Left ventricle myocardium superior (tissue), 1 donor: ENCODE data around the gene LHX4. TPM values are rescaled to one million over a fixed set of nuclear protein-coding genes. Genes with fewer than 3 reads are reported as not detected.

Experiments
- ATAC-seq: fragments of 200-7000 bp; cut with Tn5 transposase; one replicate; pipeline ENCODE4 v1.9.1; 2020; ENCODE audit warnings: mild to moderate bottlenecking, moderate library complexity
- DNase-seq: peaks from one replicate; pipeline ENCODE4 v3.0.0-alpha.2; 2020
- intact Hi-C: fragments of 100-400 bp; cut with micrococcal nuclease; formaldehyde crosslinking; loops from one replicate; pipeline ENCODE4 v1.11.0; 2022
- total RNA-seq: library from RNA; stranded (reverse); fragmentation: NEBNext Ultra II Directional; extraction: Animal tissue kit (Norgen Biotek cat#: 25700); gene quantifications from one replicate; pipeline ENCODE4 v1.2.1, GENCODE V29; 2021
- donor health status: DM: no; HTN: yes; CAD: no; lungs with severe emphysema.

LHX4 gene
- total RNA-seq, 1 donor from 2014 or later, result not detected

GRCh38 chr1:180252638-180253536, 22.8 kb downstream of the LHX4 start:
- DNase-seq, result peak; percentile 82
- peak; percentile 66 for ATAC-seq
- intact Hi-C loops, result loop anchor here (5.0 kb wide), 1 partner anchor 224 kb away; no protein-coding TSS in a partner anchor

DNA sequence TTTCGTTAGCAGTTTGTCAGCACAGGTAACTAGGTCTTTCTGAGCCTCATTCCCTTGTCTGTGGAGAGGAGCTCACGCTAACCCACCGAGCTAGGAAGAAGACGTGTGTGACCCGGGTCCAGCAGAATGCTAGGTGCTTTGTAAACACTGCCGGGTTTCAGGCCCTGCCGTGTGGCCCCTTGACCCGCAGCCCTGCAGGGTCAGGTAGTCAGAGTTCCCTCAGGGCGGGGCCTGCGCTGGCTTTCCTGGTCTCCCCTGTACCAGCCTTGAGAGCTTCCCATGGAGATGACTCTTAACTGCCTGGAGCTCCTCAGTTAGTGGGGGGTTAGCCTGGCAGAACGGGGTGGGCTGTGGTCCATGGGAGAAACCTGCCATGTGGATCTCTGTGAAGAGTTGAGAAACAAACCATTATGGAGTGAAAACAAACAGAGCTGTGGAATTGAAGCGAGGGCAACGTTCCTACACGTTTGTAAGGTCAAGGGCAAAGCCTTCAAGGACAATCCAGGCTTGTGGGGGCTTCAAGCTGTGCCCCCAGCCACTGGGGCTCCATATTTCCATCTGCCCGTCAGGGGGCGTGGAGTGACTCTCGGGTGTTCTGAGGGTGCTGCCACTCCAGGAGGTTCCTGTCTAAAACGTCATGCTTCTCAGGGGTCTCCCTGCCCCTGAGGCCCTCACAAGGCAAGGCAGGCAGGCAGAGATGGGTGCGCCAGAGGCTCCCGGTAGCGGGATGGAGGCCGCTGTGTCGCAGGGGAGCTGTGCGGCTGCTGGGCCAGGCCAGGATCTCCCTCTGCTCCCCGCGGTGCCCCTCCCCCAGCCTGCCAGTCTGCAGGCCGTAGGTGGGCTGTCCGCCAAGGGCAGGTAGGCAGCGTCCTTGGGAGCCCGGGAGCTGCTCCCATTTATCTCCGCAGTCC, 23.8 kb downstream of the LHX4 start:
- DNase-seq, result no peak
- no peak for ATAC-seq
- intact Hi-C loops, result loop anchor here (5.0 kb wide), 1 partner anchor 223 kb away; no protein-coding TSS in a partner anchor

DNA sequence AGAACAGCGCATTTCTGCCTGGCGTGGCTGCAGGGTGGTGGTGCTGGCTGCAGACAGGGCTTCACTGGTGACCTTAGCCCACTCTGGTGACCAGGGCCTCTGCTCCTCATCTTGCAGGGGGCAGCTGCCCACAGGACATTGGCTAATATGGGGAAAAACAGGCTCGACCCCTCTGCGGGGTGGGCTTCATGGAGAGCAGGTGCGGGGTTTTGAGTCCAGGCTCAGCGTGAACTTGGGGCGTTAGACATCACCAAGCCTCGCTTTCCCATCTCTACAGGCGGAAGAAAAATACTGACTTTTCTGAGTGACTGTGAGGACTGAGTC, 24.4 kb downstream of the LHX4 start:
- intact Hi-C loops, result loop anchor here (5.0 kb wide), 1 partner anchor 223 kb away; no protein-coding TSS in a partner anchor
- DNase-seq (no peak), ATAC-seq (no peak)

DNA sequence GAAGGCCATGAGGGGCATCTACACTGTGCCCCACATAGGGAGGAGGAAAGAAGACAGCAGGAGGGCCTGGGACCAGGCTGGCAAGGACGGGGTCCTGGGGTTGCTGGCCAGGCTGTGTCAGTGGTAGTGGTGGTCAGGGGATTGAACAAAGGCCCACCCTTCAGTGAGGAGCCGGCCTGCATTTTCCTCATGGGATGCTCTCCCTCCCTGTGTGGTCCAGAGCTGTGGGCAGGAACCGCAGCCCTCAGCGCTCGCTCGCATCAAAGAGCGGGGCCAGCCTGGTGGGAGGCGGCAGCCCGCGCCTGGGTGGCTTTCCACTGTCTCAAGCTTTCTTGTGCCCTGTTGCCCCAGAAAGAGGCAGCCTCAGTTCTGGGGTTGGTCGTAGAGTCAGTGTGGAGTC, 24.8 kb downstream of the LHX4 start:
- DNase-seq (no peak), ATAC-seq (no peak)
- intact Hi-C loops, result loop anchor here (5.0 kb wide), 1 partner anchor 222 kb away; no protein-coding TSS in a partner anchor

DNA sequence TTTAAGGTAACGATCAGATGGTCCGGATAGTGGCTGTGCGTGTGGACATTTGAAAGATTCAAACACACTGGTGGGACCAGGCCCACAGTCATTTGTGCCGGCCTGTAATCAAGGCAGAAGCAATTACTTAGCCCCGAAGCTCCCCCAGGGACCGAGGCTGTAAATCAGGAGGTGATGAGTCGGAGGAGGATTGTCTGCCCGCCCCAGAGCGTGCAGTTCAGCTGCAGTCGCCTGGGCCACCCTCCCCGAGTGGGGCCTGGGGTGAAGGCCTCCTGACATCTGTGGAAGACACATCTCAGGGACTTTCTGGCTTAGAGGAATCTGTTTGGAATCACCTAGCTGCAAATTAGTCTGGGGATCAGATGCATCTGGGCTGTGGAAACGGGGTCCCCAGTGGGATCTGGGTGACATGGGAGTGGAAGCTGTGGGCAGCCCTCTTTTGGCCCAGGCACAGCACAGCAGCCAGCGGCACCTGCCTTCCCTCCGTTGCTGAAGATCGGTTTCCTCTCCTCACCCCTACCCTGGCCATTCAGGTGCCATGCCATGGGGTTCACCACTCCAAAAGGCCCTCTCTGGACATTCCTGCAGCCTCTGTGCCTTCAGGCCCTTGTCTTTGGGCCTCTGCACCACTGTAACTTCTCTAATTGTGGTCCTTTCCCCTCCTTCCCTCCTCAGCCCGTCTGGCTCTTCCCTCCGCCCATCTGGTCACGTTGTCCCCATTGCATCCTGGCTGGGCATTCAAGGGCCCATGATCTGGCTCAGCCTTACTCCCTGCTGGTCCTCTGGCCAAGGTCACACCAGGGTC, 25.7 kb downstream of the LHX4 start:
- intact Hi-C loops, result no loop called here
- ATAC-seq, result no peak
- DNase-seq, result no peak

- DNase-seq (no peak), ATAC-seq (peak; percentile 59)
- intact Hi-C loops, result no loop called here
Observed at GRCh38 chr1:180256341-180257027, 26.4 kb downstream of the LHX4 start.

DNA sequence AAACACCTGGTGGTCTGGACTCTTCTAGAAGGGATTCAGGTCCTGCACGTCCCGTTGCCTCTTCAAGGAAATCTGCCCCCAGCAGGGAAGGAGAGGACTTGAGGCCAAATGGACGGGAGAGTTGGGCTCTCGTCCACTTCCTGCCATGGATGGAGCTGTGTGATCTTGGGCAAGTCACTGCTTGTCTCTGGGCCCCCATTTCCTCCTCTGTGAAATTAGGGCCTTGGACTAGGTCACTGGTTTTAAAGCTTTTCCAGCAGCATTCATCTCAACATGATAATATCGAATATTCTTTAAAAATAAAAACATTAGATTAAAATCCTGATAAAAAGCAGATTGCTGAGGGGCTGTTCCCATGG, 26.9 kb downstream of the LHX4 start:
- no peak for ATAC-seq
- intact Hi-C loops, result no loop called here
- DNase-seq, result no peak

DNA sequence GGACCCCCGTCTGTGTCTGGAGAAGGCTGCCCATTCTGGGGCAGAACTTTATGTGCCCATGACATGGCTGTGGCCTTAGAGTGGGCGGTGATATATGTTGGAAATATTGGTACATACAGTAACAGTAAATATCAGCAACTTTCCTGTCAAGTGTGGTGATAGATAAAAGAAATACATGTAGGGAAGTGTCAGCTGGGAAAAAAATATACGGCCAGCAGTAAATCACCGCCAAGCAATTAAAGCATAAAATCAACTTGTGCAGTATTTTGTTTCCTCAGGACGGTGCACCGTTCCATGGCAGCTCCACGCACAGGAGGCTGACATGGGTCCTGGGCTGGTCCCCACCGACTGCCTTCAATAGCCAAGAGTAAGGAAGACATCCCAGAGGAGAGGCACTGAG, 27.4 kb downstream of the LHX4 start:
- no peak for ATAC-seq
- intact Hi-C loops, result no loop called here
- no peak for DNase-seq

DNA sequence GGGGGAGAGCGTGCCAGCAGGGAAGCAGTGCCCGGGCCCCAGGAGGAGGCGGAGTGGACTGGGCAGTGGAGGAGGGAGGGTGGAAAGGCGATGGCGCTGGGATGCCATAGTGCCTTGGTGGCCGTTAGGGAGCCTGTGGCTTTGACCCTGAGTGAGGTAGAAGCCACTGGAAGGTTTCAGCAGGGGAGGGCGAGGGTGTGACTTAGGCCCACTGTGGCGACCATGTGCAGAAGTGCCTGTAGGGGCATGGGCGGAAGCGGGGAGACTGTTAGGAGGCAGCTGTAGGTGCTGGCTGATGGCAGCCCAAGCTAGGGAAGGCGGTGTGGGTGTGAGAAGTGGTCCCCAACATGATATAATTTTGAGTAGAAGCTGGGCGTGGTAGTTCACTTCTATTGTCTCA, 28.2 kb downstream of the LHX4 start:
- ATAC-seq (no peak), DNase-seq (no peak)
- intact Hi-C loops, result no loop called here

DNA sequence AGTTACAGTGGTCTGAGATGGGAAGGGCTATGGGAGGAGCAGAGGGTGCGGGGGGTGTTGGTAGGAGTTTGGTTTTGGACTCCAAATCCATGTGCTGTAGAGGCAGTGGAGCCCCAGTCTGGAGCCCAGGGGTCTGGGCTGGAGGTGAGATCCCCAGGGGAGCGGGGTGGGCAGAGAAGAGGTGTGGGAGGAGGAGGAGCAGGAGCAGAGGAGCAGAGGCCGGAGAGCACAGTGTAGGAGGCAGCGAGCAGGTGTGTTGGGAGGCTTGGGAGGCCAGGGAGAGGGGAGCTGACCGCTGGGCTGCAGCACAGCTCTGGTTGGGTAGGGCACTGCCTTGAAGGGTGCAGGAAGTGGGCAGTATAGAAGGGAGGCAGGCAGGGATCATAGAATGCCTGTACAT, 28.9 kb downstream of the LHX4 start:
- intact Hi-C loops, result no loop called here
- DNase-seq (no peak), ATAC-seq (no peak)

DNA sequence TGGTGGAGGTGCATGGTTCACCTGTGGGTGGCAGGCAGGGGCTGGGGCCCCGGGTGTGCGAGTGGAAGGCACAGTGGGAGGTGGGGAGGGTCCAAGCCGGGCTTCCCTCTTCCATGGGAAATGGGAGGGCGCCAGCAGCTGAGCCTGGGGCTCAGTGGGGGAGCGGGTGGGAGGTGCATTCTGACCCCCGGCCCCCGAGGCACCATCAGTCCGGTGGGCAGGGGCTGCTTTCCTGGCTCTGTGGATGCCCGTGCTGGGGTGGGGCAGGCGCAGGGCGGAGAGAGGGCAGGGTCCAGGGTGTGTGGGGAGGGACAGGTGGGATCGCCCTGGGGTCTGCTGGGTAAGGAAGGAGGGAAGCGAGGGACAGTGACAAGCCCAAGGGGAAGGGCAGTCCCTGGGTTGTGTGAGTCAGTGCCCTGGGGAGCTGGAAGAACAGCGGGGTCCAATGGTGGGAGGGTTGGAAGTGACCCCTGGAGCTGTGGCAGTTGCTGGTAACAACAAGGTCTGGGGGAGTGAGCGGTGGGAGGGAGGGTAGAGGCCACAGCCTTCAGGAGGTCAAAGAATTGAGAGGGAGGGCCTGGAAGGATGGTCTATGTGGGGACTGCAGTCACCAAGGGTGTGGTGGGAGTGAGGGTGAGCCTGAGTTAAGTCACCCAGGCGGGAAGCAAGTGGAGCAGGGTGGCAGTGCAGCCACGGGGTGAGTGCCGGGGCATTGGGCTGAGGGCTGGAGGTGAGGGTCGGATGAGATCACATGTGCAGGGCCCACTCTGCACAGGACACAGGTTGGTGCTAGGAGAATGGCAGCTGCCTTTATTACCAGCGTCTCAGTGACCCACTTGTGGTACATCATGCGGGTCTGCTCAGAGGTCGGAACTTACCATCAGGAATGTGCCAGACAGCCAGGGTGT, 29.6 kb downstream of the LHX4 start:
- ATAC-seq (no peak), DNase-seq (no peak)
- intact Hi-C loops, result loop anchor here (10.0 kb wide), 1 partner anchor 155 kb away; no protein-coding TSS in a partner anchor

GRCh38 chr1:180260541-180260940, 30.5 kb downstream of the LHX4 start:
- ATAC-seq, result no peak
- intact Hi-C loops, result loop anchor here (10.0 kb wide), 1 partner anchor 154 kb away; no protein-coding TSS in a partner anchor
- DNase-seq, result no peak

GRCh38 chr1:180261030-180261429, 31.0 kb downstream of the LHX4 start:
- intact Hi-C loops, result loop anchor here (10.0 kb wide), 1 partner anchor 154 kb away; no protein-coding TSS in a partner anchor
- no peak for DNase-seq
- ATAC-seq, result no peak

DNA sequence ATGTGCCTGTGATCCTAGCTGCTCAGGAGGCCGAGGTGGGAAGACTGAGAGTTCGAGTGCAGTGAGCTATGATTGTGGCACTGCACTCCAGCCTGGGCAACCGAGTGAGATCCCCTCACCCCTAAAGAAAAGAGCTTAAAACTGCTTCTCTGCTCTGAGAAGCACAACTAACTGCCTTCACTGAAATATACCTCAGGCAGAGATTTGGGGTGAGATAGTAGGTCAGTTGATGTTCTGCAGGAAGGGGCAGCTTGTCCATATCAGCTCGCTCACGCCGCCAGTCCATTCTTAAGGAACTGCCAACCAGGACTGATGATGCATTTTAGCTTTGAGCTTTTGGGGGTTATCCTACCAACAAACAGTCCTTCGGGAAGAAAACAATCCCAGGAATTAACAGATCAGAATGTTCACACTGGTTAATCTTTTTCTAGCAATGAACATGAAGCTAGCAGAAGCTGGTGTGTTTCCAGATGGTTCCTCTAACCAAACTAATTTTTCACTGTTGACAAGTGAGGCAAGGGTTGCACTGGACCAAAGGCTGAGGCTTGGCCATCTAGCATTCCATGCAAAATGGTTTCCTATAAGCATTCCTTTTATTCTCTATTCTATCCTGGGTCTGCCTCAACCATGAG, 31.6 kb downstream of the LHX4 start:
- no peak for ATAC-seq
- intact Hi-C loops, result loop anchor here (10.0 kb wide), 1 partner anchor 153 kb away; no protein-coding TSS in a partner anchor
- no peak for DNase-seq

GRCh38 chr1:180262628-180263488, 32.8 kb downstream of the LHX4 start:
- DNase-seq (no peak), ATAC-seq (no peak)
- intact Hi-C loops, result loop anchor here (10.0 kb wide), 1 partner anchor 152 kb away; no protein-coding TSS in a partner anchor

GRCh38 chr1:180264595-180264994, 34.5 kb downstream of the LHX4 start:
- intact Hi-C loops, result loop anchor here (10.0 kb wide), 1 partner anchor 150 kb away; no protein-coding TSS in a partner anchor
- DNase-seq (no peak), ATAC-seq (no peak)
